H54 (cell line): ENCODE measurements around the gene UBR1.

Experiments used
- DNase-seq: peaks from one replicate; pipeline ENCODE4 v3.0.0; 2011; ENCODE audit warnings: low spot score, mixed read lengths; ENCODE audit not compliant: insufficient read length
- FAIRE-seq: peaks from 3 replicates; lab custom pipeline; 2011; peaks lifted over from hg19 to GRCh38; lab: Jason Lieb, UNC
- POLR2A ChIP-seq: IDR thresholded peaks from 2 replicates; pipeline ENCODE4 v1.6.1; 2011; ENCODE audit warnings: low read depth, mild to moderate bottlenecking, low read length

The UBR1 gene

GRCh38 chr15:43127752-43128151 lies 21.9 kb upstream of the UBR1 start:
- TF ChIP-seq POLR2A = no peak
- DNase-seq = no peak
- no peak for FAIRE-seq

DNA sequence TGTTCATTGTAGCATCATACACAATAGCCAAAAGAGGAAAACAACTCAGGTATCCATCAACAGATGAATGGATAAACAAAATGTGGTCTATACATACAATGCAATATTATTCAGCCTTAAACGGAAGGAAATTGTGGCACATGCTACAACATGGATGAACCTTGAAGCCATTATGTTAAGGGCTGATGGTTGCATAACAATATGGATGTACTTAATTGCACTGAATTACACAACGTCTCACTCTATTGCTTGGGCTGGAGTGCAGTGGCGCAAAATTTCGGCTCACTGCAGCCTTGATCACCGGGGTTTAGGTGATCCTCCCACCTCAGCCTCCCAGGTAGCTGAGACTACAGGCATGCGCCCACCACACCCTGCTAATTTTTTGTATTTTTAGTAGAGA lies 20.5 kb upstream of the UBR1 start:
- no peak for DNase-seq
- no peak for TF ChIP-seq POLR2A
- FAIRE-seq = no peak

DNA sequence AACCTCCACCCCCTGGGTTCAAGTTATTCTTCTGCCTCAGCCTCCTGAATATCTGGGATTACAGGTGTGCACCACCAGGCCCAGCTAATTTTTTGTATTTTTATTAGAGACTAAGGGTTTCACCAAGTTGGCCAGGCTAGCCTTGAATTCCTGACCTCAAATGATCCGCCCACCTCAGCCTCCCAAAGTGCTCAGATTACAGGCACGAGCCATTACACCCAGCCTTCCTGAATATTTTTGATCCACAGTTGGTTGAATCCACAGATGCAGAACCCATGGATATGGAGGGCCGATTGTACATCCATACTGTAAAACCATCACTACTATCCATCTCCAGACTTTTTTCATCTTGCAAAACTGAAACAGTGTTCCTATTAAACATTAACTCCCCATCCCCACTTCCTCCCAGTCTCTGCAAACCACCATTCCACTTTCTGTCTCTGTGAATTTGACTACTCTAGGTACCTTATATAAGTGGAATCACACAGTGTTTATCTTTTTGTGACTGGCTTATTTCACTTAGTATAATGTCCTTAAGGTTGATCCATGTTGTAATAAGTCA lies 19.3 kb upstream of the UBR1 start:
- FAIRE-seq = no peak
- no peak for TF ChIP-seq POLR2A
- no peak for DNase-seq

DNA sequence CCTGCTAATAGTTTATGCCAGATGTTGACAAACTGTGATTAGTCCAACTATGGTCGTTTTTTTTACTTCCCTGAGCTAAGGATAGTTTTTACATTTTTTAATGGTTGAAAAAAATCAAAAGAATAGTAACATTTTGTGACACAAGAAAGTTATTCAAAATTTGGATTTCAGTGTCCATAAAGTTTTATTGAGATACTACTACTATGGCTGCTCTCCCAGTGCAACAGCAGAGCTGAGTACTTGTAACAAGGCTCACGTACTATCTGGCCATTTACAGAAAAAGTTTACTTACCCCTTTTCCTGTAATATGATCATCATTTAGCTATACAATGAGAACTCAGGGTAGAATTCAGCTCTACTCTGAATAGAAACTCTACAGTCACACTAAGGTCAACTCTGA lies 16.0 kb upstream of the UBR1 start:
- TF ChIP-seq POLR2A = no peak
- no peak for FAIRE-seq

DNA sequence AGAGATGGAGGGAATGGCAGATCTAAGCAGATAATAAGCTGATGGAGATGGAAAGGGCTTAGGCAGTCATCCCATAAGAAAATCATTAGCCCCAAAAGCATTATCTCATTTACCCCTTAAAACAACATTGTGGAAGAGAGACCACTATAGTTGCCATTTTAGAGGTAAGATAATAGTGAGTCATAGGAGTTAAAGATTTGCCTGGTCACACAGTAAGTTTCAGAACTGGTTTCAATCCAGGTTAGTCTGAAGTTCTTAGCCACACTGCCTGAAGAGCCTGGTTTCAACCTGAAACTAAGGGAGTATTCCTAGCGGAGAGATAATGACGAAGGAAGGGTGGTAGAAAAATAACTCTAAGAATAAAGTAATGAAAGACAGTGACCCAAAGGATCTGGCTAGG lies 13.0 kb upstream of the UBR1 start:
- TF ChIP-seq POLR2A = no peak
- DNase-seq = no peak
- FAIRE-seq = no peak

More for the DNA sequence above, 16.0 kb upstream of the UBR1 start:
- DNase-seq = no peak

- no peak for TF ChIP-seq POLR2A
- FAIRE-seq (no peak), DNase-seq (no peak)
Observed at GRCh38 chr15:43118286-43118685, 12.4 kb upstream of the UBR1 start.

- DNase-seq (no peak), FAIRE-seq (no peak)
- TF ChIP-seq POLR2A = no peak
Observed at GRCh38 chr15:43111354-43111753, 5.5 kb upstream of the UBR1 start.

DNA sequence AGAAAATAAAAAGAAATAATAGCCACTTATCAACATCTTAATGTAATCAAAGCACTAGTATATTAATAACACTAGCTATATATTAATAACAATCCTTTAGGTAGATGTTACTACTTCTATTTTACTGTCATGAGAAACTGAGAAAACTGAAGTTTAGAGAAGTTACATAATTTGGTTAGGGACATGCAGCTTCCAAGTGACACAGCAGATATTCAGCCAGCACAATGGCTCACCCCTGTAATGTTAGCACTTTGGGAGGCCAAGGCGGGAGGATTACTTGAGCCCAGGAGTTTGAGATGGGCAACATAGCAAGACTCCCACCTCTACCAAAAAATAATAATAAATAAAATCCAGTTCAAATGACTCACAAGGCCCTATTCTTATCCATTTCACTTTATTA lies 1.9 kb upstream of the UBR1 start:
- DNase-seq = no peak
- FAIRE-seq = no peak
- no peak for TF ChIP-seq POLR2A

GRCh38 chr15:43106486-43106829 lies 620 bp upstream of the UBR1 start:
- DNase-seq (no peak), FAIRE-seq (no peak)

GRCh38 chr15:43105077-43105736 lies 631 bp downstream of the UBR1 start:
- FAIRE-seq = peak; percentile 38
- no peak for TF ChIP-seq POLR2A
- DNase-seq = no peak

More at GRCh38 chr15:43106486-43106829, 620 bp upstream of the UBR1 start:
- TF ChIP-seq POLR2A = no peak

GRCh38 chr15:43104426-43104825 lies 1.4 kb downstream of the UBR1 start:
- no peak for TF ChIP-seq POLR2A
- DNase-seq = no peak
- no peak for FAIRE-seq

DNA sequence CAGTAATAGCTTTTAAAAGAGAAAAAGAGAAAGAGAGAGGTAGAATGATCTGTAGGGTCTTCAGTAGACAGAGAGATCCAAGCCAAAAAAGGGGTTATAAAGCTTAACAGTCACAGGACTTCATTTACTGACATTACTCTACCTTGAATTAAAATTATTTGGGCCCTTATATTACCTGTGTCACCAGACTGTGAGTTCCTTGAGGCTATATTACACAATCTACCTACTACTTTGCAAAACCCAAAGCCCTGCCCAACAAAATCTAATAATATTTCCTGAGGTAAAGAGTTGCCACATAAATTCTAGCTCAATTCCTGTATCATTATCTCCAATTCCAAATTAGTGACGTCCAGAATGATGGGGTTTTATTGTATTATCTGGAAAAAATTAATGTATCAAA lies 1.9 kb downstream of the UBR1 start:
- FAIRE-seq (no peak), DNase-seq (no peak)
- TF ChIP-seq POLR2A = no peak

DNA sequence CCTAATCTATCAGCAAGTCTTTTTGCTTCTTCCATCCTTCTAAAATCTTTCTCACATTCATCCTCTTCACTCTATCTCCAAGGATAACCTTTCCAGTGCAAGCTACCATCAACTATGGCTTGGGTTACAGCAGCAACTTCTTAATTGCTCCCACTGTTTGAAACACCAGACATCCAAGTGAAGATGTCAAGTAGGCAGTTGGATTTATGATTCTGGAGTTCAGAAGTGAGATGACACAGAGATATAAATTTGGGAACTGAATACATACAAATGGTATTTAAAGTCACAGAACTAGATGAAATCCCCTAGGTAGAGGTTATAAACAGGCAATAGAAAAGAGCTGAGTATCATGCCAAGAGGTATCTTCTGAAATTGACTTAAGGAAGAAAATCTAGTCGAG lies 3.7 kb downstream of the UBR1 start:
- FAIRE-seq (no peak), DNase-seq (no peak)
- no peak for TF ChIP-seq POLR2A

DNA sequence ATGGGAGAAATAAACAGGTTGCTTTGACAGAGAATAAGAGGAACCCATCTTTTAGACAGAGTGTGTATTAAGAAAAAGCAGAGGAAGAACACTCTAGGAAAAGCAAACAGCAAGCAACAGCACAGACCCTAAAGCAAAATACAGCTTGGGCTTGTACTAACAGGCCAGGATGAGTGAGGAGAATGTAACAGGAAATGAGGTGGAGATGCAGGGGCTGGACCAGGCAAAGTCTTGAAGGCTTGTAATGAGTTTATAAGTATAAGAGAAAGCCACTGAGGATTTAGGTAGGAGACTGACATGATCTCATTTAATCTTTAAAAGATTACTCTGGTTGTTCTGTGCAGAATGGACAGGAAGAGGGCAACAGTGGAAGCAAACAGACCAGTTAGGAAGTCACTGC lies 4.9 kb downstream of the UBR1 start:
- no peak for DNase-seq
- no peak for FAIRE-seq
- TF ChIP-seq POLR2A = no peak

DNA sequence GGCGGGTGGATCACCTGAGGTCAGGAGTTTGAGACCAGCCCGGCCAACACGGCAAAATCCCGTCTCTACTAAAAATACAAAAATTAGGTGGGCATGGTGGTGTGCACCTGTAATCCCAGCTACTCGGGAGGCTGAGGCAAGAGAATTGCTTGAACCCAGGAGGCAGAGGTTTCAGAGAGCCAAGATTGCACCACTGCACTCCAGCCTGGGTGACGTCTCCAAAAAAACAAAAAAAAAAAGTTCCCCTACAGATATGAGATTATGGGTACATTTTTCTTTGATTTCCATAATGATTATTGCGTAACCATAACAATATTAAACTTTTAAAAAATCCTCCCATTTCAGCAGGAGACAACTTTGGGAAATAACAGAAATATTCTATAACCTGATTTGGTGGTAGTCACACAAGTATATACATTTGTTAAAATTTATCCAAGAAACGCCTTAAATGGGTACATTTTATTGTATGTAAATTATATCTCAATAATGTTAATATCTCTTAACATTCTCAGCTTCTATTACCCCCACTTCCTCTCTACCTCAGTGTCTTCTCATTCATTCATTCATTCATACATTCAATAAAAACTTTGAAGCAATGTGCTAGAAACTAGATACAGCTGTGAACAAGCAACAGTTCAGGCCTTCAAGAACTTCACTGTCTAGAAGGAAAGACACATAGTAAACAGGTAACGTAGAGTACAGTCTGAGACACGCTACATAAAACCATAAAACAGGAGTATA lies 6.6 kb downstream of the UBR1 start:
- TF ChIP-seq POLR2A = no peak
- no peak for FAIRE-seq

More for the DNA sequence above, 6.6 kb downstream of the UBR1 start:
- no peak for DNase-seq
